GM13977 (cell line): ENCODE data around the gene FBXW7.

Source experiments
- DNase-seq: peaks from one replicate; pipeline ENCODE4 v3.0.0; 2012; ENCODE audit warnings: low spot score
- in situ Hi-C: fragments of 300-500 bp; cut with MboI; formaldehyde crosslinking; loops from one replicate; pipeline ENCODE4 v1.12.0; 2022; ENCODE audit warnings: low sequenced_read_pairs, low pct_unique_long_range_greater_than_20kb, mixed read lengths, inconsistent platforms; ENCODE audit not compliant: unreplicated experiment
- TF ChIP-seq, protein P1 (sequence below): IDR thresholded peaks from 2 replicates; pipeline ENCODE4 v1.5.1; 2012; ENCODE audit warnings: mild to moderate bottlenecking, control low read depth; ENCODE audit not compliant: insufficient read depth; ENCODE audit errors: extremely low read depth, missing control alignments

The FBXW7 gene

DNA sequence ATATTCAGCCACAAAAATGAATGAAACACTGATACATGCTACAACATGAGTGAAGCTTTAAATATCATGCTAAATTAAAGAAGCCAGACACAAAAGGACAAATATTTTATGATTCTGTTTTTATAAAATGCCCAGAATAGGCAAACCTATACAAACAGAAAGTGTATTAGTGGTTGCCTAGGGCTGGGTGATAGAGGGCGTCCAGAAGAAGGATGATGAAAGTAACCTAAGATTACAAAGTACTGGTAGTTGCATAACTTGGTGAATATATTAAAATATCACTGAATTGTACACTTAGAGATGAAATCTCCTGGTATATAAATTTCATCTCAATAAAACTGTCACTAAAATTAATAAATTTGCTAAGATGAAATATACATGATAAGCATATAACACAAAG is 67.5 kb downstream of the FBXW7 start:
- in situ Hi-C loops = no loop called here
- no peak for DNase-seq
- TF ChIP-seq, protein P1, sequence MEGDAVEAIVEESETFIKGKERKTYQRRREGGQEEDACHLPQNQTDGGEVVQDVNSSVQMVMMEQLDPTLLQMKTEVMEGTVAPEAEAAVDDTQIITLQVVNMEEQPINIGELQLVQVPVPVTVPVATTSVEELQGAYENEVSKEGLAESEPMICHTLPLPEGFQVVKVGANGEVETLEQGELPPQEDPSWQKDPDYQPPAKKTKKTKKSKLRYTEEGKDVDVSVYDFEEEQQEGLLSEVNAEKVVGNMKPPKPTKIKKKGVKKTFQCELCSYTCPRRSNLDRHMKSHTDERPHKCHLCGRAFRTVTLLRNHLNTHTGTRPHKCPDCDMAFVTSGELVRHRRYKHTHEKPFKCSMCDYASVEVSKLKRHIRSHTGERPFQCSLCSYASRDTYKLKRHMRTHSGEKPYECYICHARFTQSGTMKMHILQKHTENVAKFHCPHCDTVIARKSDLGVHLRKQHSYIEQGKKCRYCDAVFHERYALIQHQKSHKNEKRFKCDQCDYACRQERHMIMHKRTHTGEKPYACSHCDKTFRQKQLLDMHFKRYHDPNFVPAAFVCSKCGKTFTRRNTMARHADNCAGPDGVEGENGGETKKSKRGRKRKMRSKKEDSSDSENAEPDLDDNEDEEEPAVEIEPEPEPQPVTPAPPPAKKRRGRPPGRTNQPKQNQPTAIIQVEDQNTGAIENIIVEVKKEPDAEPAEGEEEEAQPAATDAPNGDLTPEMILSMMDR = no peak

DNA sequence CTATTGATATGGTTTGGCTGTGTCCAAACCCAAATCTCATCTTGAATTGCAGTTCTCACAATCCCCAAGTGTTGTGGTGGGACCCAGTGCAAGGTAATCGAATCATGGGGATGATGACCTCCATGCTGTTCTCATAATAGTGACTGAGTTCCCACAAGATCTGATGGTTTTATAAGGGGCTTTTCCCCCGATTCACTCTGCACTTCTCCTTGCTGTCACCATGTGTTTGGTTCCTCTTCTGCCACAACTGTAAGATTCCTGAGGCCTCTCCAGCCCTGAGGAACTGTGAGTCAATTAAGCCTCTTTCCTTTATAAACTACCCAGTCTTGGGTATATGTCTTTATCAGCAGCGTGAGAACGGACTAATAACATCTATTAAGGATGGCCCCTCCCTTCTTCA is 68.8 kb downstream of the FBXW7 start:
- DNase-seq = no peak
- TF ChIP-seq, protein P1 = no peak
- in situ Hi-C loops = no loop called here

GRCh38 chr4:152464030-152464823 is 71.7 kb downstream of the FBXW7 start:
- DNase-seq = no peak
- TF ChIP-seq, protein P1 = no peak
- in situ Hi-C loops = no loop called here

GRCh38 chr4:152463562-152463961 is 72.3 kb downstream of the FBXW7 start:
- in situ Hi-C loops = no loop called here
- DNase-seq = no peak
- TF ChIP-seq, protein P1 = no peak

GRCh38 chr4:152462695-152463094 is 73.2 kb downstream of the FBXW7 start:
- in situ Hi-C loops = no loop called here
- no peak for DNase-seq
- TF ChIP-seq, protein P1 = no peak

GRCh38 chr4:152462047-152462446 is 73.8 kb downstream of the FBXW7 start:
- no peak for DNase-seq
- TF ChIP-seq, protein P1 = no peak
- in situ Hi-C loops = no loop called here
